GM20431 (cell line): ENCODE results near the gene CAND2.

Experiments used
- in situ Hi-C: fragments of 300-500 bp; cut with MseI, MboI; formaldehyde crosslinking; loops from one replicate; pipeline ENCODE4 v1.15.0; 2020; ENCODE audit warnings: low sequenced_read_pairs; ENCODE audit not compliant: unreplicated experiment

Gene CAND2

DNA sequence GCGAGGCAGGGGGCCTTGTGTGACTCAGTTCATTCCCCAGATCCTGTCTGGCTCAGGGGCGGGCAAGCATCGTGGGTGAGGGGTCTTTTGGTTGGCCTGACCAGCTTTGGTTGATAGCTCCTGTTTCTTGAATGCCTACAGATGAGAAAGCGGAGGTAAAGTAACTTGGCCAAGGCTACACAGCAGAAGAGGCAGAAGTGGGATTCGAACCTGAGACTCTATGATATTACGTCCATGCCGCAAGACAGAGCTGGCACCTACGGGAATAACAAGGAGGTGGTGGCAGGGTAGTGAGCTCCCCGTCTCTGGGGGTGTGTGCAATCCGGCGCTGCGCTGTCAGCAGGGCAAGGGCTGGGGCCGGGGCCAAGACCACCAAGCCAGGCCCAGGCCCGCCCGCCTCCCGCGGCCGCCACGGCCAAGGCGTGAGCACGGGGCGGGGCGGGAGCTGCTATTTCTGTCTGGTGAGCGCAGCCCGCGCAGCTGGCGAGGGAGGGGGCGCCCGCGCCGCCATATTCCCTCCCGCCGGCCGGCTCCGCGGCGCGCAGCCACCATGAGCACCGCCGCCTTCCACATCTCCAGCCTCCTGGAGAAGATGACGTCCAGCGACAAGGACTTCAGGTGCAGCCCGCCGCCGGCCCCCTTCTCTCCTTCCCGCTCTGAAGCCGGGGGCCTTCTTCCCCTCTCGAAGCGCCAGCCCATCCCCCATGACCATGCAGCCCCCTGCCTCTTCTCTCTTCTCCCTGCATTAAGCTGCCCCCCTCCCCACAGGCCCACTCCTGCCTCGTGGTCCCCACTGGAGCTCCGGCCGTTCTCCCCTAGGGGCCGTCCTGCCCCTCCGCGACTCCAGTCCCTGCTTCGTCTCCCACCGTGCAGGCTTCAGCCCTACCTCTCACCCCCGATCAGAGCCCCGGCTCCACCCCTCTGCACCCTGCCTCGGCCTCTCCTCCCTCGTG lies at the start of gene CAND2:
Gene CAND2 (plus strand): TSS at position 510 of the 953 bp plus-strand sequence. CDS start 41 bp downstream, at position 551.
- in situ Hi-C loops = no loop called here

GRCh38 chr3:12748477-12748876 lies 48.0 kb upstream of the CAND2 start:
- in situ Hi-C loops = no loop called here

GRCh38 chr3:12750223-12750622 lies 46.3 kb upstream of the CAND2 start:
- in situ Hi-C loops = no loop called here

DNA sequence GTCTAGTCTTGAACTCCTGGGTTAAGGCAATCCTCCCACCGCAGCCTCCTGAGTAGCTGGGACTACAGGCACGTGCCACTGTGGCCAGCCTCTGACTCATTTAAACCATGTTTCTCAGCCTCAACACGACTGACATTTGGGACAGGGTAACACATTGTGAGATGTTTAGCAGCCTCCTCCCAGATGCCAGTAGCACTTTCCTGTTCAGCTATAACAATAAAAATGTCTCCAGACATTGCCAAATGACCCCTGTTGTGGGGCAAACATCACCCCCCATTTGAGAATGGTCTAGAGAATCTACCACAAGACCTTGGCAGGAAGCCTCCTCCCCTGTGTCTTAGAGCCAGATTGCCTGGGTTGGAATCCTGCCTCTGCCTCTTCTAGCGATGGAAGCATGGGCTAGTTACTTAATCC lies 45.8 kb upstream of the CAND2 start:
- in situ Hi-C loops = no loop called here

- in situ Hi-C loops = no loop called here
Measured at GRCh38 chr3:12751571-12751970, 44.9 kb upstream of the CAND2 start.

GRCh38 chr3:12752102-12752501 lies 44.4 kb upstream of the CAND2 start:
- in situ Hi-C loops = no loop called here

DNA sequence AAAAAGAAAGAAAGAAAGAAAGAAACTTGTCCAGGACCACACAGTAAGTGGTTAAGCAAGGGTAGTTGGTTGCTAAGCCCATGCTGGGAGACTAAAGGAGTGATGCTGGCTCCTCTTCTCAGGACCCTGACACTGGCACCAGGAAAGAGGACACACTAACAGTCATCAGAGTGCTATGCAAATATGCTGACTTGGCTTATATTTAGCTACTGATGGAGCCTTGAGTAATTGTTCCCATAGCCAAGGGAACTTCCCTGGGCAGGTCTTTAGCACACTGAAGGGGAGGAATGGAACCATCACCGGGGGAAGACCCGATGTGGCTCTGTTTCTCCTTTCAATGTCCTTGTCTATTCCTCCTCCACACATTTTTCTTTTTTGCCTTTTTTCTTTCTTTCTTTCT lies 43.7 kb upstream of the CAND2 start:
- in situ Hi-C loops = no loop called here

GRCh38 chr3:12753275-12754028 lies 43.0 kb upstream of the CAND2 start:
- in situ Hi-C loops = no loop called here

GRCh38 chr3:12754313-12754712 lies 42.2 kb upstream of the CAND2 start:
- in situ Hi-C loops = no loop called here

- in situ Hi-C loops = no loop called here
Measured at GRCh38 chr3:12755754-12756153, 40.7 kb upstream of the CAND2 start.

GRCh38 chr3:12756175-12756574 lies 40.3 kb upstream of the CAND2 start:
- in situ Hi-C loops = no loop called here

DNA sequence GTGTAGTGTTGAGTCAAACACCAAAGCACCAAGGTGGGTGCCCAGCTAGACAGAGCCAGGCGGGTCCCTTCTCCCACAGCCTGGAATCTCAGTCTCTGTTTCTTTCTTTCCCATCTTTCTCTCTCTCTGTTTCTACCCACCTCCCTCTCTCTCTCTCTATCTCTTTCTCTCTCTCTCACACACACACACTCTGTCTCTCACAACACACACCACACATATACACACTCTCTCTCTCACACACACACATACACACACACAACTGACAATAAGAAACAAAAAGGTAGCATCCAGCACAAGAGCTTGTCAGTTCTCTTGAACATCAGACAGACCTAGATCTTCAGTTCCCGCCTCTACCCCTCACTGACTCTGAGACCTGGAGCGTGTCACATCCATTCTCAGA lies 39.8 kb upstream of the CAND2 start:
- in situ Hi-C loops = no loop called here

GRCh38 chr3:12758025-12758781 lies 38.3 kb upstream of the CAND2 start:
- in situ Hi-C loops = no loop called here

DNA sequence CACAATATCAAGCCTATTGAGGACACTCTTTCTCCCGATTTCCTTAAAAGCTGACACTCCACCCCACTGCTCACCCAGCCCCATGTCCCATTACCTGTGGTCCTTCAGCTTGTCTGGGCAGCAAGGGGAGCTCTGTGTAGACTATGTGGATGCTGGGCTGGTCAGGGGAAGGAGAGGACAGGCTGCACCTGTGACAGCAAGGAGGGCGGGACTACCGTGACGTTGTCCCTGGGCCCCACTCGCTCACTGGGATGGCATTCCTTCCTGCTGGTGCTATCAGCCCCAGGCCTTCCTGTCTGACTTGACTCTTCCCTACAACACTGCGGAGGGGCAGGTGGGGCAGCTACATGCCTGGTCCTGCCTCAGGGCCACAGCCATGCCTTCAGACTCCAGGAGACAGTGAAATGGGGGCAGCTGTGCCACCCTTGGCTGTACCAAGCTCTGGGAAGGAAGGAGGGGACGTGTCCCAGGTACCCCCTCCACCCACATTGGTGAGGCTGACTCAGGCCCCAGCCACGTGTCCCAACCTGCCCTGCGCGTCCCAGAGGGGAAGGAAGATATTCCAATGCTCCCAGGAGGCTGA lies 37.3 kb upstream of the CAND2 start, which contains the start of gene TMEM40:
Gene TMEM40 (minus strand): TSS at position 163 of the 583 bp plus-strand sequence. CDS start 9,427 bp downstream, outside the sequence.
- in situ Hi-C loops = no loop called here

DNA sequence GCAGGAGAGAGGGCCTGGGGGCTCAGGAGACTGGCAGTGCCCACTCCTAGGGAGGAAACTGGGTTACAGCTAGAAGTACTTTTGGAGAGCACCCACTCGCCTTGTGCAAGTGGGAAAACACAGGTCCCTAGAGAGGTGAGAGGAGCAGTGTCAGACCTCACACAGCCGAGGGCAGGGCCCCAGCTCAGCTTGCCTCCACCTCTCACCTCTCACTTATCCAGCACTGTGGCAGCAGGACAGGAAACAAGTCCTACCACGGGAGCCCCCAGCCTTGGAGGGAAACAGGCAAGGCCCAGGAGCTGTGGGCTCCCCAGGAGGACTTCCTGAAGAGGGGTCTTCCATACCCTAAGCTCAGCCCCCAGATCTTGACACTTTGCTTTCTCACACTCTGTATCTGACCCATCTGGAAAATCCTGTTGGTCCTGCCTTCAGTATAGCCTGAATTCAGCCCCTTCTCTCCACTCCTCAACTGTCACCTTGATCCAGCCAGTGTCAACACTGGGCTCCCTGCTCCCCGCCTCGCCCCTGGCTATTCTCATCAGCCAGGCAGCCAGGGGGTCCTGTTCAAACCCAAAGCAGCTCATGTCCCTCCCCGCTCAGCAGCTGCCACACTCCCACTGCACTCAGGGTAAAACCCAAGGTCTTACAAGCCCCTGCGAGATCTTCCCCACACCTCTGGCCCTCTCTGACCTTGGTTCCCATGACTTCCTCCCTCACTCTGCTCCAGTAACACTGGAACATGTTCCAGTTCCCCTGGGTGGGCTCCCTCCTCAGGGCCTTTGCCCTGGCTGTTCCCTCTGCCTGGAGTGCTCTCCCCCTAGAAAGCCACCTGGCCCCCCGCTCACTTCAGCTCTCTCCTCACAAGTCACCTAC lies 36.6 kb upstream of the CAND2 start:
- in situ Hi-C loops = no loop called here

DNA sequence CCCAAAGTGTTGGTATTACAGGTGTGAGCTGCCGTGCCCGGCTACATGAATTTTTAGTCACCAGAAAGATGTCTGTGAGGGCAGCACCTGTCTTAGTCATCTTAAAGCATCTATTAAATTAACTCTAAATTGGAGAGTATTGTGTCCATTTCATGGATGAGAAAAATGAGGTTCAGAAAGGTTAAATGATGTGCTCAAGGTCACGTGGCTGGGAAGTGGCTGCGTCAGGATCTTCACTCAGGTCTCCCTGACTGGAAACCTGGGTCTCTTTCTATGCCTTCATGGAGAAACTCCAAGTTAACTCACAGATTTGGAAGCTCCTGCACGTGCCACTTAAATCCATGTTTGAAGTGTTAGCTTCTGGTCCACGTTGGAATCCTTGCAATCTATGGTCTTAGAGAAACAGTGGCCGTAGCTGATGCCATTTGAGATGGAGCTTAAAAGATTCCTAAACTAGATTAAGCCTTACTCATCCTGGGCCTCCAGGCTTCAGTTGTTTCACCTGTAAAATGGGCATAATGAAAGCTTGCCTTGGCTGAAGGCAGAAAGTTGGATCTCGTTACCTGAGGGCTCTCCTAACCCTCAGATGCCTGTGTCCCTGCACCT lies 32.2 kb upstream of the CAND2 start:
- in situ Hi-C loops = no loop called here

GRCh38 chr3:12766541-12766940 lies 29.9 kb upstream of the CAND2 start:
- in situ Hi-C loops = no loop called here
